ENCODE results near the gene ATXN3L.

Gene ATXN3L

DNA sequence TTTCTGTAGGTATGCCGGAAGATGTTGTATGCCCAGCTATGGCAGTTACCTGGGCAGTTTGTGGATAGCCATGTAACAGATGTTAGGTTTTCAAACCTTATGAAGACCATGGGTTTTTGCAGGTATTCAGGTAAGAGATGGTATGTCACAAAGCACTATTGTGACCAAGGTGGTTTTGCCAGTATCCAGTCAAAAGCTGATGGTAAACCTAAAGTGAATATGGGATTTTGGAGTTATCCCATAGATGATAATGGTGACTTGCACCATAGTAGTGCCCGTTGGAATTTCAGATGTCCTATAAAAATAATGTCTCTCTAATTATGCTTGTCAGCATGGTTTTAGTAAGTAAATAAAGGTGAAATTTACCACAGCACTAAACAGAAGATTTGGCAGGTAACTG is at the start of gene ATXN3L:
TSS of gene ATXN3L (minus strand) at position 101 of the 400 bp plus-strand sequence. CDS start 119 bp downstream, outside the sequence.
- DNase-seq: no peak

GRCh38 chrX:13369256-13370030 is 49.6 kb upstream of the ATXN3L start:
- no peak for DNase-seq

- DNase-seq: no peak
Observed at GRCh38 chrX:13367950-13368349, 48.1 kb upstream of the ATXN3L start.

DNA sequence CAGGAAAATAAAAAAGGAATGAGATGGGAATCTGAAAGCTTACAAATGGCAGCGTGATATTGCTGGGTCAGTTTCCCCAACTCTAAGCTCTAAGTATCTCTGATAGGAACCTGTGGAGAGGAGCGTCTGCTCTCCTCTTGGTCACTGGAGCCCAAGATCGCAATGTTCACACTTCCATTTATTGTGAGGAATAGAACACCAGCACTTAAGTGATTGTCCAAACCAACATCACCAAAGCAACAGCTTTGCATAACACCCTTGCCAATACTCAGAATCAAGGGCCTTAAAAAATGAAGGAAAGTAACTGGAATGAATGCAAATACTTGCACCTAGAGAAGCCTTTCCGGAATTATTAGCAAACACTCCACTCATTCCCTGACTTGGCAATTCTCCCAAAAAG is 46.8 kb upstream of the ATXN3L start:
- no peak for DNase-seq

- DNase-seq: no peak
Observed at GRCh38 chrX:13365161-13365560, 45.3 kb upstream of the ATXN3L start.

- DNase-seq: no peak
Observed at GRCh38 chrX:13364230-13364857, 44.5 kb upstream of the ATXN3L start.

DNA sequence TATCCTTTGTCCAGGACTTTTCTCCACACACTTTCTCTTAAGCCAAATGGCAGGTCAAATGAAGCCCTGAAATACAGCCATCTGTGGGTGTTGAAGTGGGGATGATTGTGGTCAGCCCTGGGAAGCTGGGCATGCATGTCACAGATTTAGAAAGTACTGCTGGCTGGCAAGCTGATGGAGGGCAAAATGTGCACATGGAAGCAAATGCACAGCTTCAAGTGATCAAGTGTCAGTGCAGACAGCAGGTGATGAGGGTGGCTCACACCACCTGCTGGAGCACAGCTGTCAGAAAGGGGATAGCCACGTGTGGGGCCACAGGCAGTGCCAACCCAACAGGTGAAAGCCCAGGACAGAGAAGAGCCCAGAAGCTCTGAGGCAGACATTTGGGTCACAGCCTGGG is 40.3 kb upstream of the ATXN3L start:
- no peak for DNase-seq

DNA sequence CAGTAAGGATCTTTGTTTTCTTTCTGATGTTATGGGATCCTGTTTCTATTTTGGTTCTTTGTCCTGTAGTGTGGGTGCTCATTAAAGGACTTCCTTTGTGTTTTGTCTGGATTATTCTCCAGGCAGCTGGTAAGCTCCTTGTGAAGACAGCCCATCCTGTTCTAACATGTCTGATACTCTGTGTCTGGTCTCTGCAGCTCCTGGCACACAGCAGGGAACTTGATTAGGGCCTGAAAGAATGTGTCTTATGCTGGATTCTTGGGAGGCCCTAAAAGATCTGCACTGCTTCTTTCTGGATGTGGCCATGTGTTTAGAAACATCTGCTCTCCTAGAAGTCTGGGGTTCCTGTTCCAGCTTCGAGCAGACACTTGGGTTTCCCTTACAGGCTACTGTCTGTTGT is 38.1 kb upstream of the ATXN3L start:
- DNase-seq: peak; percentile 46

- no peak for DNase-seq
Observed at GRCh38 chrX:13346646-13347045, 26.8 kb upstream of the ATXN3L start.

- peak; percentile 13 for DNase-seq
Observed at GRCh38 chrX:13345438-13345837, 25.6 kb upstream of the ATXN3L start.

GRCh38 chrX:13345037-13345436 is 25.2 kb upstream of the ATXN3L start:
- DNase-seq: no peak

DNA sequence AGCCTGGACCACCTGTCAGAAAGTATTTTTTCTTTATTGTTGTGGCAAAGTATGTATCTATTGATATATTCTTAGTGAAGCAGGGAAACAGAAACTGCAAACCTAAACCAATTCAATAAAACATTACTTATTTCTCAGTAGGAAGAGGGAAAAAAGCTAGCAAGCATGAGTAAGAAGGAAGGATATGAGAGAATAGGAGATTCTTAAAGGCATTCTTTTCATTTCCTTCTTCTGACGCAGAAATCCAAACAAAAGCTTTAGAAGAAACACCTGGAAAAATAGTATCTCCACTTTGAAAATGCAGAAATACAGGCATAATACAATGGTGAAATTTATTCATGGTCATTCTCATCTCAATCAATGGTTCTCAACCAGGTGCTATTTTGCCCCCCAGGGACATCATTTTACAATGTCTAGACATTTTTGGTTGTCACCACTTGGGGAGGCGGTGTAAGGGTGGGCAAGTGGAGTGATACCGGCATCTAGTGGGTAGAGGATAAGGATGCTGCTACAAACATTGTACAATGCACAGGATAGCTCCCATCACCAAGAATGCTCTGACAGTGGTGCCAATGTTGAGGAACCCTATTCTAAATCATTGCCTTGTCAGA is 21.7 kb upstream of the ATXN3L start:
- DNase-seq: no peak

DNA sequence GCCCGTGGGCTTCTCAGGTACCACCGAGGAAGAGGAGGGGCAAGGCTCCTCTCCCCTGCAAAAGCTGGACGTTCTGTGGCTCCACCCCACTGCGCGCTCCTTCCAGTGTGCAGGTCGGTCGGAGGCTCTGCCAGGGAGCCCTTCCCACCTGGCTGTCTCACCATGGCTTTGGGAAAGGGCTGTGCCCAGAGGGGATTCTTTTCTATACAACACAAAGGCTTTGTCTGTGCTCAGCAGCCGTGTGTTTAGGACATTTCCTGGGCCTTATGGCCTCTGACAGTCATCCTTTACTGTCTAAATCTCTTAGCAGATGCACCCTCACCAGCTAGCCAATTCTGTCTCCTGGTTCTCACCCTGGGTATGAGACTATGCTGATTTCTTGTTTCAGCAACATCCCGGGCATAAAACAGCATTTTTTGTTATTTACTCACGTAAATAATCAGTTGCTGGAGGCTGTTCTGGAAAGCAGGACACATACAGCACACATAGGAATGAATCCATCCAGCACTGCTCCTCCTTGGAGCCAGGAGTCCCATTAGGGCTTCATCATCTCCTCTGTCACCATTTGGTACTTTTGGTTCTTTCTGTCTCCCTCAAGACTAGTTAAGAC is 20.4 kb upstream of the ATXN3L start:
- no peak for DNase-seq

DNA sequence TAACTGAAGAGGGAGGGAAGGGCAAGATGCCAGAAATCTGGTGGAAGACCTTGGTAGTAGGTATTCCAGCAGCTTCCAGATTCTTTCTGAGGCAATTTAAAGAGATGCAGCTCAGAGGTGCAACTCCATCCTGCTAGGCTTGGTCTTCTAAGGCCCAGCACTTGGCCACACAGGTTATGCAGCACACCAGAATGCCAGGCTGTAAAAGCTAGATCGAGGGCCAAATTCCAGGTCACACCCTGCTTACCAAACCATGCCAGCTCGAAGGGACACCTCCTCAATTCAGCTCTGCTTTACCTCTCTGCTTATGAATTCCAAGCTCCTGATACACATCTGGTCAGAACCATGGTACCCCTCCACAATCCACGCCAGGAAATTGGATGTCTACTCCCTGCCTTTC is 19.8 kb upstream of the ATXN3L start:
- no peak for DNase-seq

DNA sequence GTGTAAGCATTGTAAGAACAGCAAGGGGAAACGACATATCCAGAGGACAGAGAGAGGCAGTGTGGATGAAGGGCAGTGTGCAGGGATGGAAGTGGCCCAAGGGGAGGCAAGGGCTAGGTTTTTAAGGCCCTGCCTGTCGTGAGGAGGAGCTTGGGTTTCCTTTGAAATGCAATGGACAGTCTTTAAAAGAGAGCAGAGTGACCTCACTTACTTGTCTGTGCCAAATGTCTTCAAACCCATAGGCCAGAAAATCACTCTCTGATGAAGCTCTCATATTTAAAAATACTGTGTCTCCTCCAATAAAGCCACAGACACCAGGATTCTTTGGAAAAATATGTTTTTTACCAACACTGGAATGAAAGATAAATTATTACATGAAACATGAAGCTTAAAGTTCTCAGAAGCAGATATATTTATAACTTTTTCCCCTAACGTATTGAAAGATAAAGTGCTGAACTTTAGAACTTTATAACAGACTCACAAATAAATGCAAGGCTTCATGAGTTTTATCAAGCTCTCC is 19.2 kb upstream of the ATXN3L start:
- no peak for DNase-seq

- peak; percentile 22 for DNase-seq
Observed at GRCh38 chrX:13334491-13334890, 14.6 kb upstream of the ATXN3L start.

DNA sequence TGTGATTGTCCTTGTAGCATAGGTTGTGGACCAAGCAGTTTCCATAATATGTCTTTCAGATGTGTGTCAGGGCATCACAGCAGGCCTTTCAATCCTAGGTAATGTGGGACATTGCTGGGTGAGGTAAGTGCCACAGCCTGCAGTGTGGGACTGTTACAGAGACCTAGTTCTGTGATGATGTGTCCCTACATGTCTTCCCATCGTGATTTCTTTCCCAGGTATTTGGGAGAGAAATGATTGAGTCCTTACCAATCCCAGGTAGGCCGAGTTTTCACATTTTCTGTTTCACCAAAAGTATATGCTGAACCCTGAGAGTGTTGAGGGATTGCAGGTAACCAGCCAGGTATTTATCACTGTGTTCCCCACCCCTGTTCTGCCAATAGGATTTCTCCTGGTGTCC is 10.6 kb upstream of the ATXN3L start:
- no peak for DNase-seq

GRCh38 chrX:13327666-13328065 is 7.8 kb upstream of the ATXN3L start:
- no peak for DNase-seq

GRCh38 chrX:13323241-13323640 is 3.4 kb upstream of the ATXN3L start:
- no peak for DNase-seq

DNA sequence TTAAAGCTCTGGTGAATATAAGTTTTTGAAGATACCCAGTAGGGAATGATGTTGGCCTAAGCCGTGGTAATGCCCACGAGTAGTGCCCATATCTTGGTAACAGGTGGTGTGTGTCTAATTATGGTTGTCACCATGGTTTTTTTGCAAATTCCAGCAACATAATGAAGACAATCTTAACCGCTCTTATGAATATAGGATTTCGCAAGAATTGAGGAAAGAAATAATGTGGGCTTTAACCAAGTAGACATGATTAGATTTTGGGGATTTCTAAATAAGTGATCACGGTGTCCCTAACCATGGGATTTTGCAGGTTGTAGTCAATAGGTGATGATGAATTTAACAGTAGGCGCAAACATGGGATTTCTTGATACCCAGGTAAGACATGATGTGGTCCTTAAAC is 2.5 kb downstream of the ATXN3L start:
- no peak for DNase-seq

DNA sequence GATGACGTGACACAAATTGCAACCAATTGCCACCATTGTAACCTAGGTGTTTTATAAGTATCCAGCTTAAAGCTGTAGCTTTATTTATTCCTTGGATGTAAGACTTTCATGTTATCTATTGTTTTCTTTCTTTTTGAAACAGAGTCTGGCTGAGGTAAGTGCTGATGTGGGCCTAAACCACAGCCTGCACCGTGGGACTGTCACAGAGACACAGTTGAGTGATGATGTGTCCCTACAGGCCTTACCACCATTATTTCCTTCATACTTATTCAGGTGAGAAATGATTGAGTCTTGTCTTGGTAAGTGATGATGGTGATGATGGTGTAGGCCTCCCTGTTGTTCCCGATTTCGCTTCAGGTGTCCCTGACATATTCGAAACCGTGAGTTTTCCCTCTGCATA is 8.3 kb downstream of the ATXN3L start:
- no peak for DNase-seq

DNA sequence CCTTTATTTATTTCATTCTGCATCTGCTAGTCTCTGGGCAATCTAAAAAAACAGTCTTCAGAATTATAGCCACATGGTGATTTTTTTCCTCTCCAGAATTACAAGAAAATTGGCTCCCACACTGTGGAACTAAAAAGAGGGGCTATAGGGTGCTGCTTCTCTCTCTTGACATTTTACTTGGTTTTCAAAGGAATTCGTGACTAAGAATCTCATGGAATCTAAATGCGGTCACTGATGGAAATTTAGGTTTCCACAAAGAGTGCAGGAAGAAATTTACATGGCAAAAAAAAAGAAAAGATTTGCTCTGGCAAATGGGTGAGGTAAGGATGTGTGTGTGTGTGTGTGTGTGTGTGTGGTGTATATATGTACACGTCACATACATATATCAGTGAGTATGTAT is 10.2 kb downstream of the ATXN3L start:
- DNase-seq: no peak

- DNase-seq: no peak
Observed at GRCh38 chrX:13307041-13307440, 12.8 kb downstream of the ATXN3L start.

GRCh38 chrX:13305108-13305507 is 14.7 kb downstream of the ATXN3L start:
- no peak for DNase-seq
